K562 (cell line): ENCODE results near the gene DCTN5. TPM values are rescaled to one million over a fixed set of nuclear protein-coding genes. Genes with fewer than 3 reads are reported as not detected.

ENCODE experiments used
- C11orf30 ChIP-seq: fragments of 450-650 bp; IDR thresholded peaks from 2 replicates; pipeline ENCODE4 v1.6.1; 2016; ENCODE audit warnings: low read depth, mild to moderate bottlenecking
- CREM ChIP-seq: IDR thresholded peaks from 2 replicates; pipeline ENCODE4 v1.6.1; 2014; ENCODE audit warnings: antibody characterized with exemption, low read depth
- EP300 ChIP-seq: IDR thresholded peaks from 2 replicates; pipeline ENCODE4 v1.6.1; 2012; ENCODE audit warnings: low read length, improper control_type of control experiment
- ESRRB ChIP-seq: fragments of 250-450 bp; sonication (Bioruptor Pico); IDR thresholded peaks from 2 replicates; pipeline ENCODE4 v1.5.0; 2020; ENCODE audit warnings: mild to moderate bottlenecking, moderate library complexity, borderline replicate concordance
- ETV5 ChIP-seq: sonication (generic); formaldehyde crosslinking; IDR thresholded peaks from 2 replicates; pipeline ENCODE4 v1.4.0; 2020; ENCODE audit warnings: low read depth, mild to moderate bottlenecking, missing genetic modification reagents
- FOXK2 ChIP-seq, 2 experiments: fragments of 450-650 bp; IDR thresholded peaks in 1 of 2; conservative IDR thresholded peaks in 1 of 2; 2 replicates each; pipeline ENCODE4 v1.6.1; 2016; ENCODE audit warnings: low read depth in 2 of 2, mild to moderate bottlenecking in 1 of 2
- HDAC6 ChIP-seq: IDR thresholded peaks from 2 replicates; pipeline ENCODE4 v1.6.1; 2012; ENCODE audit warnings: low read depth, mild to moderate bottlenecking, control low read depth, inconsistent platforms, low read length, moderate library complexity
- JUND ChIP-seq, 2 experiments: IDR thresholded peaks; 2 replicates in 1 of 2; 3 replicates in 1 of 2; pipeline ENCODE4 v1.6.1; 2011; ENCODE audit warnings: borderline replicate concordance in 2 of 2, low read depth in 2 of 2, low read length in 2 of 2, improper control_type of control experiment in 1 of 2, missing biosample characterization in 1 of 2, missing genetic modification characterization in 1 of 2, missing genetic modification reagents in 1 of 2
- LEF1 ChIP-seq: fragments of 450-650 bp; IDR thresholded peaks from 2 replicates; pipeline ENCODE4 v1.6.1; 2016; ENCODE audit warnings: mild to moderate bottlenecking
- MAZ ChIP-seq, 2 experiments: fragments of 450-650 bp in 1 of 2; sonication (generic) in 1 of 2; formaldehyde crosslinking; IDR thresholded peaks in 1 of 2; conservative IDR thresholded peaks in 1 of 2; 2 replicates each; pipeline versions ENCODE4 v1.4.0 to v1.5.0; 2020; ENCODE audit warnings: mild to moderate bottlenecking in 1 of 2, missing genetic modification reagents in 1 of 2
- MBD2 ChIP-seq: sonication (generic); IDR thresholded peaks from 2 replicates; pipeline ENCODE4 v1.6.1; 2016; ENCODE audit warnings: low read depth, borderline replicate concordance
- MTF1 ChIP-seq: fragments of 250-450 bp; sonication (Bioruptor Pico); IDR thresholded peaks from 2 replicates; pipeline ENCODE4 v1.9.0; 2021; ENCODE audit warnings: moderate library complexity, mild to moderate bottlenecking, inconsistent platforms, borderline replicate concordance
- MYNN ChIP-seq, 2 experiments: sonication (generic); formaldehyde crosslinking in 1 of 2; IDR thresholded peaks; 2 replicates each; pipeline versions ENCODE4 v1.5.0 to v1.6.1; 2016 to 2020; ENCODE audit warnings: antibody characterized with exemption in 1 of 2, missing genetic modification reagents in 1 of 2
- POLR2AphosphoS5 ChIP-seq: IDR thresholded peaks from 2 replicates; pipeline ENCODE4 v1.6.1; 2011; ENCODE audit warnings: mild to moderate bottlenecking, low read depth, low read length, moderate library complexity; ENCODE audit not compliant: control insufficient read depth, insufficient read depth
- PTBP1 ChIP-seq: fragments of 200-400 bp; formaldehyde crosslinking; IDR thresholded peaks from 2 replicates; pipeline ENCODE4 v1.6.1; 2017; ENCODE audit warnings: low read depth, low read length
- RHOXF2B ChIP-seq: fragments of 250-450 bp; sonication (Bioruptor Pico); conservative IDR thresholded peaks from 2 replicates; pipeline ENCODE4 v1.5.1; 2021
- SMARCE1 ChIP-seq: fragments of 450-650 bp; IDR thresholded peaks from 2 replicates; pipeline ENCODE4 v1.7.1; 2016; ENCODE audit warnings: mild to moderate bottlenecking
- ZNF347 ChIP-seq: fragments of 450-650 bp; formaldehyde crosslinking; IDR thresholded peaks from 2 replicates; pipeline ENCODE4 v1.4.0; 2020; ENCODE audit warnings: low read depth, mild to moderate bottlenecking, moderate library complexity
- ZNF507 ChIP-seq: conservative IDR thresholded peaks from 2 replicates; pipeline ENCODE4 v1.6.1; 2017; ENCODE audit warnings: missing genetic modification characterization, missing compliant biosample characterization
- ZNF830 ChIP-seq: fragments of 250-450 bp; sonication (Bioruptor Pico); IDR thresholded peaks from 2 replicates; pipeline ENCODE4 v1.5.0; 2021; ENCODE audit warnings: mild to moderate bottlenecking
- polyA plus RNA-seq, 8 experiments: library from polyadenylated mRNA; depleted of rRNA in 4 of 8; stranded (reverse) in 5 of 8; unstranded in 3 of 8; fragments of >200 nt; fragmentation: Nextera tagmentation in 2 of 8; fragmentation: Illumina TruSeq in 1 of 8; extraction: Ambion mirVana in 2 of 8; extraction: Trizol in 1 of 8; gene quantifications; 2 replicates each; pipeline versions ENCODE4 v1.2.1 to v1.2.3, GENCODE V29; 2011 to 2014; ENCODE audit warnings: inconsistent platforms in 1 of 8, missing spikeins in 1 of 8
- total RNA-seq, 7 experiments: library from RNA; depleted of rRNA in 6 of 7; stranded (reverse); fragments of >200 nt in 6 of 7; fragmentation: Illumina TruSeq in 2 of 7; extraction: Trizol in 2 of 7; gene quantifications; 2 replicates each; pipeline versions ENCODE4 v1.2.1 to v1.2.3, GENCODE V29; 2011 to 2021; ENCODE audit warnings: low replicate concordance in 1 of 7
- TF ChIP-seq, protein P1 (sequence below), 2 experiments: fragments of 450-650 bp; conservative IDR thresholded peaks; 2 replicates each; pipeline ENCODE4 v1.6.1; 2017; ENCODE audit warnings: mild to moderate bottlenecking in 2 of 2, moderate library complexity in 2 of 2
- TF ChIP-seq, protein P2 (sequence below): fragments of 200-800 bp; sonication (Bioruptor generic); IDR thresholded peaks from 2 replicates; pipeline ENCODE4 v1.6.1; 2017; ENCODE audit warnings: missing genetic modification characterization, missing compliant biosample characterization
- TF ChIP-seq, protein P3 (sequence below): fragments of 450-650 bp; formaldehyde crosslinking; IDR thresholded peaks from 2 replicates; pipeline ENCODE4 v1.4.0; 2020; ENCODE audit warnings: mild to moderate bottlenecking, mixed read lengths

Gene DCTN5
- total and polyA plus RNA-seq, 9 of the 15 experiments (the other 6 are each of a cell fraction or from before 2014, with no cell fraction given), result 35.8 to 149 (median 75.9) TPM

DNA sequence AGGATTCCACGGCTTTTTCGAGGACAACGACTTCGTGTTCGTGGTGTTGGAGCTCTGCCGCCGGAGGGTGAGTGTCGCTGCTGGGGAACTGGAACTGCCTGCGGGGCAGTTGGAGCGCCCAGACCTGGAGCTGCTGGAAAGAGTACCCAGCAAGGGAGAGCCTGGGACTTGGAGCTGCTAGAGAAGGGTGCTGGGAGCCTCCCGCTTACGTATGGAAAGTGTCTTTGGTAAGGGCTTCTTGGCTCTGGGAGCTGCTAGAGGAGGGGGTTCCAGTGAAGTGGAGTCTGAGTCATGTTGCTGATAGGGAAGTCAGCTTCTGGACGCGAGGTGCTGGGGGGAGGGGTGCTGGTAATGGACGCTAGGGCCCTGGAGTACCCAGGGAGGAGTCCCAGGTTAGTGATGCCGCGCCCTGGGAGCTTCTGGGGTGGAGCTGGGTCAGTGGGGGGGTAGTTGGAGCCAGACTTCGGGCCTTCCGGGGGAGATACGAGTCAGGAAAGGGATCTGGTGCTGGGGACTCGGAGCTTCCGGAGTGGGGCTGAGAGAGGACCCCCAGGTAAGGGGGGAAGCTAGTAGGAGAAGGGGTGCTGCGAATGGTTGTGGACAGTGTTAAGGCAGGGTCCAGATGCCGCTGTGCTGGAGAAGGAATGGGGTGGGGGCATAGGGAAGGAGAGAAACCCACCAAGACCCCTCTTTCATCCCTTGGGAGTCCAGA, 38.2 kb downstream of the DCTN5 start (continued):
- TF ChIP-seq, protein P1, sequence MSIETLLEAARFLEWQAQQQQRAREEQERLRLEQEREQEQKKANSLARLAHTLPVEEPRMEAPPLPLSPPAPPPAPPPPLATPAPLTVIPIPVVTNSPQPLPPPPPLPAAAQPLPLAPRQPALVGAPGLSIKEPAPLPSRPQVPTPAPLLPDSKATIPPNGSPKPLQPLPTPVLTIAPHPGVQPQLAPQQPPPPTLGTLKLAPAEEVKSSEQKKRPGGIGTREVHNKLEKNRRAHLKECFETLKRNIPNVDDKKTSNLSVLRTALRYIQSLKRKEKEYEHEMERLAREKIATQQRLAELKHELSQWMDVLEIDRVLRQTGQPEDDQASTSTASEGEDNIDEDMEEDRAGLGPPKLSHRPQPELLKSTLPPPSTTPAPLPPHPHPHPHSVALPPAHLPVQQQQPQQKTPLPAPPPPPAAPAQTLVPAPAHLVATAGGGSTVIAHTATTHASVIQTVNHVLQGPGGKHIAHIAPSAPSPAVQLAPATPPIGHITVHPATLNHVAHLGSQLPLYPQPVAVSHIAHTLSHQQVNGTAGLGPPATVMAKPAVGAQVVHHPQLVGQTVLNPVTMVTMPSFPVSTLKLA (conservative IDR thresholded peaks at IDR 0.05), result peak in 1 of 2 experiments; percentile 56; a peak in 3 of 4 replicates
- no peak for TF ChIP-seq RHOXF2B (CRISPR knock-in tag)
- TF ChIP-seq ZNF347 (CRISPR knock-in tag), result no peak
- TF ChIP-seq JUND (IDR thresholded peaks at IDR 0.05; ENCODE audit: borderline replicate concordance, low read depth, low read length), result peak; percentile 91
- peak; percentile 76; the same call in 1 of the 3 replicates for TF ChIP-seq JUND (tag; IDR thresholded peaks at IDR 0.05; ENCODE audit: borderline replicate concordance, low read depth, low read length)
- no peak for TF ChIP-seq MTF1
- TF ChIP-seq, protein P2, sequence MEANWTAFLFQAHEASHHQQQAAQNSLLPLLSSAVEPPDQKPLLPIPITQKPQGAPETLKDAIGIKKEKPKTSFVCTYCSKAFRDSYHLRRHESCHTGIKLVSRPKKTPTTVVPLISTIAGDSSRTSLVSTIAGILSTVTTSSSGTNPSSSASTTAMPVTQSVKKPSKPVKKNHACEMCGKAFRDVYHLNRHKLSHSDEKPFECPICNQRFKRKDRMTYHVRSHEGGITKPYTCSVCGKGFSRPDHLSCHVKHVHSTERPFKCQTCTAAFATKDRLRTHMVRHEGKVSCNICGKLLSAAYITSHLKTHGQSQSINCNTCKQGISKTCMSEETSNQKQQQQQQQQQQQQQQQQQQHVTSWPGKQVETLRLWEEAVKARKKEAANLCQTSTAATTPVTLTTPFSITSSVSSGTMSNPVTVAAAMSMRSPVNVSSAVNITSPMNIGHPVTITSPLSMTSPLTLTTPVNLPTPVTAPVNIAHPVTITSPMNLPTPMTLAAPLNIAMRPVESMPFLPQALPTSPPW (CRISPR knock-in tag), result peak; percentile 54
- no peak for TF ChIP-seq ETV5 (CRISPR knock-in tag)
- peak; percentile 75; the same call in 1 of the 2 replicates for TF ChIP-seq POLR2AphosphoS5
- TF ChIP-seq PTBP1, result no peak
- 0 out of 2 replicates have a peak, but pooled peaks have one; percentile 30 for TF ChIP-seq MYNN (IDR thresholded peaks at IDR 0.05)
- TF ChIP-seq MYNN (CRISPR knock-in tag; IDR thresholded peaks at IDR 0.05), result no peak
- TF ChIP-seq CREM, result peak; percentile 65; the same call in 1 of the 2 replicates
- no peak for TF ChIP-seq ZNF507 (tag)
- TF ChIP-seq FOXK2 (conservative IDR thresholded peaks at IDR 0.05 in 1 of 2, IDR thresholded peaks at IDR 0.05 in 1 of 2; ENCODE audit: low read depth in 2 of 2), result peak; percentile 42 to 81; a peak in 2 of 4 replicates
- no peak for TF ChIP-seq ZNF830 (CRISPR knock-in tag)
- TF ChIP-seq, protein P3, sequence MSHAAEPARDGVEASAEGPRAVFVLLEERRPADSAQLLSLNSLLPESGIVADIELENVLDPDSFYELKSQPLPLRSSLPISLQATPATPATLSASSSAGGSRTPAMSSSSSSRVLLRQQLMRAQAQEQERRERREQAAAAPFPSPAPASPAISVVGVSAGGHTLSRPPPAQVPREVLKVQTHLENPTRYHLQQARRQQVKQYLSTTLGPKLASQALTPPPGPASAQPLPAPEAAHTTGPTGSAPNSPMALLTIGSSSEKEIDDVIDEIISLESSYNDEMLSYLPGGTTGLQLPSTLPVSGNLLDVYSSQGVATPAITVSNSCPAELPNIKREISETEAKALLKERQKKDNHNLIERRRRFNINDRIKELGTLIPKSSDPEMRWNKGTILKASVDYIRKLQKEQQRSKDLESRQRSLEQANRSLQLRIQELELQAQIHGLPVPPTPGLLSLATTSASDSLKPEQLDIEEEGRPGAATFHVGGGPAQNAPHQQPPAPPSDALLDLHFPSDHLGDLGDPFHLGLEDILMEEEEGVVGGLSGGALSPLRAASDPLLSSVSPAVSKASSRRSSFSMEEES, result no peak
- TF ChIP-seq EP300, result peak; percentile 43
- peak; percentile 40; the same call in 1 of the 2 replicates for TF ChIP-seq C11orf30
- peak; percentile 83 for TF ChIP-seq SMARCE1
- no peak for TF ChIP-seq MBD2
- no peak for TF ChIP-seq HDAC6
- TF ChIP-seq MAZ (CRISPR knock-in tag; conservative IDR thresholded peaks at IDR 0.05 in 1 of 2, IDR thresholded peaks at IDR 0.05 in 1 of 2), result no peak; a peak in 1 of 4 replicates
- peak; percentile 63; the same call in 1 of the 2 replicates for TF ChIP-seq LEF1
- no peak for TF ChIP-seq ESRRB
